Stomach (tissue), 9 donors: ENCODE data around the gene FAM117A. TPM values are rescaled to one million over a fixed set of nuclear protein-coding genes. Genes with fewer than 3 reads are reported as not detected.

ENCODE experiments used
- DNase-seq, 2 donors: peaks; one replicate each; pipeline versions ENCODE4 v3.0.0 to v3.0.0-alpha.2; 2013 to 2019
- H3K27ac ChIP-seq, 5 donors: fragments of 200-600 bp in 4 of 5; sonication (generic) in 4 of 5; one replicate each; pipeline ENCODE4 v1.5.1; 2013 to 2019; ENCODE audit warnings: mild to moderate bottlenecking in 1 of 5, moderate library complexity in 1 of 5
- H3K27me3 ChIP-seq, 3 donors: fragments of 200-600 bp; sonication (generic); one replicate each; pipeline ENCODE4 v1.5.1; 2017 to 2019; ENCODE audit warnings: mixed run types in 1 of 3
- H3K36me3 ChIP-seq, 4 donors: fragments of 200-600 bp; sonication (generic); 1 replicate in 3 of 4; 2 replicates in 1 of 4; pipeline ENCODE4 v1.5.1; 2016 to 2019
- H3K4me1 ChIP-seq, 4 donors: fragments of 200-600 bp; sonication (generic); one replicate each; pipeline ENCODE4 v1.5.1; 2016 to 2019
- H3K4me3 ChIP-seq, 4 donors: fragments of 200-600 bp; sonication (generic) in 3 of 4; one replicate each; pipeline ENCODE4 v1.5.1; 2016 to 2019; ENCODE audit warnings: mild to moderate bottlenecking in 1 of 4
- H3K9me3 ChIP-seq, 4 donors: fragments of 200-600 bp; sonication (generic); one replicate each; pipeline ENCODE4 v1.5.1; 2016 to 2019
- EP300 ChIP-seq: sonication (generic); formaldehyde crosslinking; IDR thresholded peaks from one replicate; pipeline ENCODE4 v1.6.1; 2017; ENCODE audit warnings: antibody characterized with exemption
- POLR2A ChIP-seq, 4 donors: fragments of 450-650 bp; IDR thresholded peaks; one replicate each; pipeline ENCODE4 v1.6.1; 2016; ENCODE audit warnings: antibody characterized with exemption in 4 of 4, control low read depth in 2 of 4, mild to moderate bottlenecking in 1 of 4, moderate library complexity in 1 of 4
- POLR2AphosphoS5 ChIP-seq, 3 donors: sonication (generic); formaldehyde crosslinking; IDR thresholded peaks; one replicate each; pipeline ENCODE4 v1.6.1; 2016; ENCODE audit warnings: antibody characterized with exemption in 3 of 3
- WGBS, 5 donors: extraction: QIAGEN DNeasy Blood & Tissue Kit in 3 of 5; methylation state at CpG; one replicate each; pipeline versions ENCODE4 v1.1.5 to v1.1.7; 2013 to 2018; 5-methylcytosine and 5-hydroxymethylcytosine counted together
- intact Hi-C: fragments of 100-400 bp; cut with DNase I; formaldehyde crosslinking; loops from one replicate; pipeline ENCODE4 v1.15.1; 2023; ENCODE audit warnings: low total_unique reads
- polyA plus RNA-seq, 3 donors: library from polyadenylated mRNA; stranded (reverse); fragments of 200-250 nt; gene quantifications; one replicate each; pipeline ENCODE4 v1.2.3, GENCODE V29; 2013
- total RNA-seq, 5 donors: library from RNA; depleted of rRNA; stranded (reverse); fragments of >200 nt; gene quantifications; one replicate each; pipeline versions ENCODE4 v1.1.0 to v1.2.3, GENCODE V29; 2014 to 2016
- TF ChIP-seq, protein P1 (sequence below), 7 experiments: fragments of 450-650 bp in 4 of 7; fragments of 200-600 bp in 3 of 7; sonication (generic) in 3 of 7; IDR thresholded peaks; one replicate each; pipeline ENCODE4 v1.5.1; 2016 to 2019; ENCODE audit warnings: antibody characterized with exemption in 7 of 7, control low read depth in 2 of 7, mild to moderate bottlenecking in 1 of 7
- donor health status: healthy with polysubstance abuse.
- donor health status: Bipolar disorder and iron deficiency.
- donor health status: healthy.

The FAM117A gene
- total and polyA plus RNA-seq, 8 donors, result 0.58 to 39.7 (median 6.1) TPM

- Histone ChIP-seq H3K27me3 (no peaks in the 10 kb centered on the region), H3K9me3 (no peaks in the 10 kb centered on the region), H3K27ac (peak overlapping the region in 1 of 5 donors; percentile 31), H3K36me3 (peaks cover 1 to 8% (median 6%) of the 10 kb centered on the region in 4 donors), H3K4me1 (peaks cover 5 to 29% (median 13%) of the 10 kb centered on the region in 4 donors), H3K4me3 (peak overlapping the region in 1 of 4 donors; percentile 13)
- peak; percentile 70 to 72 for DNase-seq
- 13 to 25% (median 20%) methylated on average over 16 of the region's 16 CpGs for WGBS, 5 donors
- intact Hi-C loops, result loop anchor here (5.0 kb wide), 1 partner anchor 123 kb away; no protein-coding TSS in a partner anchor
- TF ChIP-seq, protein P1, sequence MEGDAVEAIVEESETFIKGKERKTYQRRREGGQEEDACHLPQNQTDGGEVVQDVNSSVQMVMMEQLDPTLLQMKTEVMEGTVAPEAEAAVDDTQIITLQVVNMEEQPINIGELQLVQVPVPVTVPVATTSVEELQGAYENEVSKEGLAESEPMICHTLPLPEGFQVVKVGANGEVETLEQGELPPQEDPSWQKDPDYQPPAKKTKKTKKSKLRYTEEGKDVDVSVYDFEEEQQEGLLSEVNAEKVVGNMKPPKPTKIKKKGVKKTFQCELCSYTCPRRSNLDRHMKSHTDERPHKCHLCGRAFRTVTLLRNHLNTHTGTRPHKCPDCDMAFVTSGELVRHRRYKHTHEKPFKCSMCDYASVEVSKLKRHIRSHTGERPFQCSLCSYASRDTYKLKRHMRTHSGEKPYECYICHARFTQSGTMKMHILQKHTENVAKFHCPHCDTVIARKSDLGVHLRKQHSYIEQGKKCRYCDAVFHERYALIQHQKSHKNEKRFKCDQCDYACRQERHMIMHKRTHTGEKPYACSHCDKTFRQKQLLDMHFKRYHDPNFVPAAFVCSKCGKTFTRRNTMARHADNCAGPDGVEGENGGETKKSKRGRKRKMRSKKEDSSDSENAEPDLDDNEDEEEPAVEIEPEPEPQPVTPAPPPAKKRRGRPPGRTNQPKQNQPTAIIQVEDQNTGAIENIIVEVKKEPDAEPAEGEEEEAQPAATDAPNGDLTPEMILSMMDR (IDR thresholded peaks at IDR 0.05), result peak in 6 of 7 experiments; percentile 70 to 98 (median 94)
- no peak for TF ChIP-seq POLR2AphosphoS5 (IDR thresholded peaks at IDR 0.05)
- no peak for TF ChIP-seq EP300
Observed at GRCh38 chr17:49694847-49695697, 68.9 kb downstream of the FAM117A start.

DNA sequence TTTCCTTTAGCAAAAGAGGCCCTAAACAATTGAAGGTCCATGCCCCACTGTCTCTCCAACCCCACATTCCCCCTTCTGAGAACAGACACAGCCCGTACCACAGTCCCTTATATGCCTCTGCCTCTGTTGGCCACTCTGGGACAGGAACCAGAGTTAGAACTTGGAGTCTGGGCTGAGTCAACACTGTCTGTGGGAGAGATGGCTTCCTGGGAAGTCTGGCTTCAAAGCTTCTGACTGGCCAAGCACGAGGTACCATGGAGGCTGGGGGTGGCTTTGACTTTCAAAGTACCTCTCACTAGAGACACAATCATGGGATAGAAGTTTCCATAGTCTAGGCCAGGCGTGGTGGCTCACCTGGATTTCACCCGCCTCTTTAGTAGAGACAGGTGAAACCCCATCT, 71.2 kb downstream of the FAM117A start:
- Histone ChIP-seq H3K4me1 (peaks cover 5 to 43% (median 20%) of the 10 kb centered on the region in 4 donors), H3K27ac (peak overlapping the region in 3 of 5 donors; percentile 58 to 89 (median 79)), H3K27me3 (no peaks in the 10 kb centered on the region), H3K36me3 (no peaks in the 10 kb centered on the region), H3K4me3 (no peak overlapping the region), H3K9me3 (no peaks in the 10 kb centered on the region)
- 80 to 88% (median 82%) methylated on average over 4 of the region's 4 CpGs for WGBS, 5 donors
- intact Hi-C loops, result loop anchor here (5.0 kb wide), 1 partner anchor 120 kb away; no protein-coding TSS in a partner anchor
- TF ChIP-seq EP300 (no peak), POLR2A (IDR thresholded peaks at IDR 0.05) (no peak)
- no peak for DNase-seq

DNA sequence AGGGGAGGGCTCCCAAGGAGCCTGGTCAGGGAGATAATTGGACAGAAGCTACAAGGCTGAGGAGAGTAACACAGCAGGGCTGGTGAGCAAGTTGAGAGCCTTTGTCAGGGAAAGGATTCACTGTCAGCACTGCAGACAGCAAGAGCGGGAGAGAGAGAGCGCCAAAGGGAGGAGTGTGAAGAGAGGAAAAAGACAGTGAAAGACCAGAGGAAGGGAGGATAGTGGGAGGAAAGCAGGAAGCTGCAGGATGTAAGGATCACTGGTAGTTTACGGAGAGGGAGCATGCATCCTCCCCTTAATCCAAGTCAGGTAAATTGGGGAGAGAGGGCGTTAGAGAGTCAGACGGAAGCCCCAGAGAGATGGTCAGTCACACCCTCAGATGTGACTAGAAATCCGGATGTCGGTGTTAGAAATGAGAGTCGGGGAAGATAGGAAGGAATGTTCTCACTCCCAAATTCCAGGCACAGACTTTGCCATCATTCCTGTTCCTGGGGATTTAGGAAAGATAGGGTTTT, 72.2 kb downstream of the FAM117A start:
- Histone ChIP-seq H3K9me3 (no peaks in the 10 kb centered on the region), H3K4me1 (peaks cover 5 to 45% (median 22%) of the 10 kb centered on the region in 4 donors), H3K4me3 (no peak overlapping the region), H3K27ac (peak overlapping the region in 4 of 5 donors; percentile 58 to 89 (median 72)), H3K36me3 (no peaks in the 10 kb centered on the region), H3K27me3 (no peaks in the 10 kb centered on the region)
- 53 to 60% (median 56%) methylated on average over 8 of the region's 8 CpGs for WGBS, 5 donors
- TF ChIP-seq, protein P1 (IDR thresholded peaks at IDR 0.05), result no peak
- TF ChIP-seq POLR2A (IDR thresholded peaks at IDR 0.05) (no peak), EP300 (no peak), POLR2AphosphoS5 (IDR thresholded peaks at IDR 0.05) (no peak)
- DNase-seq, result no peak
- intact Hi-C loops, result loop anchor here (5.0 kb wide), 1 partner anchor 119 kb away; no protein-coding TSS in a partner anchor

- peak in 1 of 2 donors; percentile 40 for DNase-seq
- H3K4me1 ChIP-seq, result peaks cover 5 to 43% (median 22%) of the 10 kb centered on the region in 4 donors
- H3K27me3 ChIP-seq, result no peaks in the 10 kb centered on the region
- TF ChIP-seq EP300 (peak; percentile 43), POLR2AphosphoS5 (IDR thresholded peaks at IDR 0.05) (peak; percentile 42 to 91 (median 80)), POLR2A (IDR thresholded peaks at IDR 0.05) (no peak)
- TF ChIP-seq, protein P1 (IDR thresholded peaks at IDR 0.05), result no peak
- H3K36me3 ChIP-seq, result no peaks in the 10 kb centered on the region
- no peak overlapping the region for H3K4me3 ChIP-seq
- 67 to 84% (median 75%) methylated on average over 9 of the region's 9 CpGs for WGBS, 5 donors
- intact Hi-C loops, result loop anchor here (5.0 kb wide), 1 partner anchor 119 kb away; no protein-coding TSS in a partner anchor
- H3K9me3 ChIP-seq, result no peaks in the 10 kb centered on the region
- peak overlapping the region in 4 of 5 donors; percentile 58 to 89 (median 72) for H3K27ac ChIP-seq
Observed at GRCh38 chr17:49691086-49691676, 72.8 kb downstream of the FAM117A start.
